H9 (cell line): Measurements from ENCODE around the gene ANTXR2. TPM values are rescaled to one million over a fixed set of nuclear protein-coding genes. Genes with fewer than 3 reads are reported as not detected.

Experiments
- DNase-seq: peaks from one replicate; pipeline ENCODE4 v3.0.0-alpha.2; 2017
- H2AFZ ChIP-seq: one replicate; pipeline ENCODE4 v1.6.1; 2013; ENCODE audit warnings: mild to moderate bottlenecking, low read length, control low read depth, moderate library complexity
- H2AK5ac ChIP-seq: 2 replicates; pipeline ENCODE4 v1.6.1; 2013; ENCODE audit warnings: low read length, control low read depth, mixed read lengths; ENCODE audit not compliant: insufficient read length
- H2BK120ac ChIP-seq: one replicate; pipeline ENCODE4 v1.6.1; 2013; ENCODE audit warnings: low read depth, mild to moderate bottlenecking, low read length, control low read depth, inconsistent platforms; ENCODE audit not compliant: poor library complexity, severe bottlenecking
- H2BK12ac ChIP-seq: 2 replicates; pipeline ENCODE4 v1.6.1; 2013; ENCODE audit warnings: low read length, control low read depth, mixed read lengths, low read depth; ENCODE audit not compliant: insufficient read length
- H2BK15ac ChIP-seq: 2 replicates; pipeline ENCODE4 v1.6.1; 2013; ENCODE audit warnings: low read depth, low read length, control low read depth
- H2BK20ac ChIP-seq: one replicate; pipeline ENCODE4 v1.6.1; 2013; ENCODE audit warnings: low read depth, mild to moderate bottlenecking, low read length, control low read depth, inconsistent platforms; ENCODE audit not compliant: poor library complexity, severe bottlenecking
- H2BK5ac ChIP-seq: 2 replicates; pipeline ENCODE4 v1.6.1; 2013; ENCODE audit warnings: low read length, control low read depth, mixed read lengths; ENCODE audit not compliant: insufficient read length
- H3K14ac ChIP-seq: 2 replicates; pipeline ENCODE4 v1.6.1; 2013; ENCODE audit warnings: low read length, control low read depth; ENCODE audit not compliant: insufficient read depth
- H3K18ac ChIP-seq: 2 replicates; pipeline ENCODE4 v1.6.1; 2013; ENCODE audit warnings: low read depth, mild to moderate bottlenecking, mixed read lengths, low read length, control low read depth; ENCODE audit not compliant: insufficient read length
- H3K23ac ChIP-seq: 2 replicates; pipeline ENCODE4 v1.6.1; 2013; ENCODE audit warnings: low read length, control low read depth, mixed read lengths, low read depth; ENCODE audit not compliant: insufficient read length
- H3K23me2 ChIP-seq: 2 replicates; pipeline ENCODE4 v1.6.1; 2013; ENCODE audit warnings: low read depth, mild to moderate bottlenecking, mixed read lengths, low read length, control low read depth; ENCODE audit not compliant: insufficient read length, poor library complexity, severe bottlenecking
- H3K27ac ChIP-seq: 2 replicates; pipeline ENCODE4 v1.5.1; 2013; ENCODE audit warnings: low read length, control low read depth, mixed read lengths, low read depth; ENCODE audit not compliant: insufficient read length
- H3K27me3 ChIP-seq: 2 replicates; pipeline ENCODE4 v1.6.1; 2013; ENCODE audit warnings: low read length, control low read depth, inconsistent platforms; ENCODE audit not compliant: insufficient read depth
- H3K4ac ChIP-seq: 2 replicates; pipeline ENCODE4 v1.6.1; 2013; ENCODE audit warnings: low read depth, mild to moderate bottlenecking, control low read depth, inconsistent platforms, low read length, moderate library complexity
- H3K4me1 ChIP-seq: 2 replicates; pipeline ENCODE4 v1.6.1; 2013; ENCODE audit warnings: low read length, control low read depth, inconsistent platforms; ENCODE audit not compliant: insufficient read depth
- H3K4me2 ChIP-seq: 2 replicates; pipeline ENCODE4 v1.6.1; 2013; ENCODE audit warnings: low read length, control low read depth, mixed read lengths; ENCODE audit not compliant: insufficient read length, insufficient read depth
- H3K56ac ChIP-seq: 2 replicates; pipeline ENCODE4 v1.6.1; 2013; ENCODE audit warnings: low read depth, mild to moderate bottlenecking, mixed read lengths, low read length, control low read depth; ENCODE audit not compliant: insufficient read length
- H3K79me1 ChIP-seq: 2 replicates; pipeline ENCODE4 v1.6.1; 2013; ENCODE audit warnings: low read depth, mild to moderate bottlenecking, moderate library complexity, low read length, control low read depth, inconsistent platforms; ENCODE audit not compliant: insufficient read depth, poor library complexity, severe bottlenecking
- H3K79me2 ChIP-seq: 2 replicates; pipeline ENCODE4 v1.6.1; 2013; ENCODE audit warnings: low read length, control low read depth, inconsistent platforms; ENCODE audit not compliant: insufficient read depth
- H3K9ac ChIP-seq: 2 replicates; pipeline ENCODE4 v1.6.1; 2013; ENCODE audit warnings: low read length, control low read depth, mixed read lengths; ENCODE audit not compliant: insufficient read length; ENCODE audit errors: extremely low read depth
- H3K9me3 ChIP-seq: one replicate; pipeline ENCODE4 v1.6.1; 2013; ENCODE audit warnings: low read depth, low read length, inconsistent platforms; ENCODE audit not compliant: control insufficient read depth
- H3T11ph ChIP-seq: one replicate; pipeline ENCODE4 v1.6.1; 2013; ENCODE audit warnings: mild to moderate bottlenecking, low read length, control low read depth, inconsistent platforms
- H4K20me1 ChIP-seq: one replicate; pipeline ENCODE4 v1.6.1; 2013; ENCODE audit not compliant: control insufficient read depth, insufficient read length, insufficient read depth
- H4K5ac ChIP-seq: 2 replicates; pipeline ENCODE4 v1.6.1; 2013; ENCODE audit warnings: low read depth, mild to moderate bottlenecking, mixed read lengths, low read length, control low read depth; ENCODE audit not compliant: insufficient read length
- H4K8ac ChIP-seq: replicated peaks from 2 replicates; pipeline ENCODE4 v1.6.1; 2013; ENCODE audit warnings: low read length, control low read depth, mixed read lengths, low read depth; ENCODE audit not compliant: insufficient read length
- H4K91ac ChIP-seq: 2 replicates; pipeline ENCODE4 v1.6.1; 2013; ENCODE audit warnings: low read depth, mild to moderate bottlenecking, moderate library complexity, mixed read lengths, low read length, control low read depth; ENCODE audit not compliant: insufficient read length
- H3K27ac Mint-ChIP-seq, 3 experiments: 2 replicates in 2 of 3; 3 replicates in 1 of 3; pipeline ENCODE4 v1.8.0; 2020 to 2021; ENCODE audit warnings: mixed read lengths in 3 of 3, mild to moderate bottlenecking in 1 of 3, moderate library complexity in 1 of 3
- H3K27me3 Mint-ChIP-seq: 2 replicates; pipeline ENCODE4 v1.8.0; 2021; ENCODE audit warnings: low read depth, mild to moderate bottlenecking, moderate library complexity, mixed read lengths
- H3K36me3 Mint-ChIP-seq, 3 experiments: 2 replicates in 2 of 3; 3 replicates in 1 of 3; pipeline ENCODE4 v1.8.0; 2020 to 2021; ENCODE audit warnings: low read depth in 3 of 3, mixed read lengths in 3 of 3; ENCODE audit not compliant: insufficient read depth in 1 of 3
- H3K4me1 Mint-ChIP-seq, 2 experiments: 2 replicates each; pipeline ENCODE4 v1.8.0; 2020; ENCODE audit warnings: mixed read lengths in 2 of 2
- H3K4me3 Mint-ChIP-seq, 2 experiments: 2 replicates in 1 of 2; 3 replicates in 1 of 2; pipeline ENCODE4 v1.8.0; 2020 to 2021; ENCODE audit warnings: mild to moderate bottlenecking in 2 of 2, mixed read lengths in 2 of 2, moderate library complexity in 1 of 2
- H3K9me3 Mint-ChIP-seq, 2 experiments: 2 replicates in 1 of 2; 3 replicates in 1 of 2; pipeline ENCODE4 v1.8.0; 2020; ENCODE audit warnings: mild to moderate bottlenecking in 2 of 2, mixed read lengths in 2 of 2, moderate library complexity in 1 of 2
- CTCF ChIP-seq: fragments of 200-600 bp; sonication (generic); conservative IDR thresholded peaks from 3 replicates; pipeline ENCODE4 v1.8.0; 2021; ENCODE audit warnings: antibody characterized with exemption, mild to moderate bottlenecking
- WGBS: extraction: QIAGEN DNeasy Blood & Tissue Kit; methylation state at CpG from one replicate; pipeline ENCODE4 v1.1.7; 2013; ENCODE audit warnings: missing lambda C conversion rate, low lambda C conversion rate, mixed read lengths; ENCODE audit not compliant: insufficient read length; ENCODE audit errors: extremely low coverage; 5-methylcytosine and 5-hydroxymethylcytosine counted together
- total RNA-seq: library from RNA; stranded (reverse); gene quantifications from 2 replicates; pipeline ENCODE4 v1.2.1, GENCODE V29; 2021

Gene ANTXR2
- total RNA-seq, 1 experiment from 2014 or later: 4.7 TPM

- no peak overlapping the region for H3K14ac ChIP-seq
- Mint-ChIP-seq H3K27ac (no peak overlapping the region), H3K4me1 (no peaks in the 10 kb centered on the region), H3K36me3 (no peaks in the 10 kb centered on the region), H3K27me3 (no peaks in the 10 kb centered on the region), H3K4me3 (no peak overlapping the region), H3K9me3 (peaks cover 0 to under 1% of the 10 kb centered on the region in 2 experiments; a peak in 1 of 5 replicates)
- H2BK20ac ChIP-seq: no peak overlapping the region
- H3K9ac ChIP-seq: no peak overlapping the region
- DNase-seq: no peak
- no peak overlapping the region for H3K18ac ChIP-seq
- no peaks in the 10 kb centered on the region for H4K20me1 ChIP-seq
- H2AK5ac ChIP-seq: no peak overlapping the region
- no peak overlapping the region for H3K23ac ChIP-seq
- H2BK12ac ChIP-seq: no peak overlapping the region
- no peak overlapping the region for H3K4ac ChIP-seq
- no peaks in the 10 kb centered on the region for H3K79me2 ChIP-seq
- no peak overlapping the region for H2BK5ac ChIP-seq
- TF ChIP-seq CTCF: no peak
- no peak overlapping the region for H3K4me2 ChIP-seq
- H3K9me3 ChIP-seq: no peaks in the 10 kb centered on the region
- no peak overlapping the region for H3T11ph ChIP-seq
- H2BK15ac ChIP-seq: no peak overlapping the region
- no peak overlapping the region for H4K91ac ChIP-seq
- no peak overlapping the region for H4K5ac ChIP-seq
- H3K4me1 ChIP-seq: no peaks in the 10 kb centered on the region
- no peak overlapping the region for H3K27ac ChIP-seq
- no peaks in the 10 kb centered on the region for H3K79me1 ChIP-seq
- H4K8ac ChIP-seq: no peak overlapping the region
- no CpG with 5 or more reads among the region's 1 CpG for WGBS
- H2AFZ ChIP-seq: no peak overlapping the region
- H3K23me2 ChIP-seq: no peaks in the 10 kb centered on the region
- H3K56ac ChIP-seq: no peak overlapping the region
- no peaks in the 10 kb centered on the region for H3K27me3 ChIP-seq
- H2BK120ac ChIP-seq: no peak overlapping the region
These were observed 189.7 kb downstream of the ANTXR2 start for GRCh38 chr4:79883290-79883689.
